Effector memory CD4-positive, alpha-beta T cell (primary cell): ENCODE measurements around the gene CYB5R2.

ENCODE experiments used
- DNase-seq, 3 donors: peaks; one replicate each; pipeline ENCODE4 v3.0.0-alpha.2; 2020
- H3K27ac ChIP-seq: 2 replicates; pipeline ENCODE4 v1.7.0; 2013; ENCODE audit warnings: mild to moderate bottlenecking, low read length, moderate library complexity; ENCODE audit not compliant: insufficient read depth, poor library complexity, severe bottlenecking
- H3K27me3 ChIP-seq: replicated peaks from 2 replicates; pipeline ENCODE4 v1.7.0; 2013; ENCODE audit warnings: mild to moderate bottlenecking, low read length; ENCODE audit not compliant: insufficient read depth, control insufficient read depth, poor library complexity, severe bottlenecking
- H3K36me3 ChIP-seq: 2 replicates; pipeline ENCODE4 v1.7.0; 2013; ENCODE audit warnings: mild to moderate bottlenecking, low read length, moderate library complexity; ENCODE audit not compliant: control insufficient read depth, insufficient read depth
- H3K4me1 ChIP-seq: 2 replicates; pipeline ENCODE4 v1.7.0; 2013; ENCODE audit warnings: low read length, mild to moderate bottlenecking; ENCODE audit not compliant: control insufficient read depth, insufficient read depth, poor library complexity, severe bottlenecking
- H3K4me3 ChIP-seq: 2 replicates; pipeline ENCODE4 v1.7.0; 2013; ENCODE audit warnings: low read length, low read depth, mild to moderate bottlenecking; ENCODE audit not compliant: insufficient read depth, poor library complexity, severe bottlenecking
- H3K9me3 ChIP-seq: 2 replicates; pipeline ENCODE4 v1.7.0; 2013; ENCODE audit warnings: mild to moderate bottlenecking, low read length, moderate library complexity; ENCODE audit not compliant: control insufficient read depth

Gene CYB5R2

DNA sequence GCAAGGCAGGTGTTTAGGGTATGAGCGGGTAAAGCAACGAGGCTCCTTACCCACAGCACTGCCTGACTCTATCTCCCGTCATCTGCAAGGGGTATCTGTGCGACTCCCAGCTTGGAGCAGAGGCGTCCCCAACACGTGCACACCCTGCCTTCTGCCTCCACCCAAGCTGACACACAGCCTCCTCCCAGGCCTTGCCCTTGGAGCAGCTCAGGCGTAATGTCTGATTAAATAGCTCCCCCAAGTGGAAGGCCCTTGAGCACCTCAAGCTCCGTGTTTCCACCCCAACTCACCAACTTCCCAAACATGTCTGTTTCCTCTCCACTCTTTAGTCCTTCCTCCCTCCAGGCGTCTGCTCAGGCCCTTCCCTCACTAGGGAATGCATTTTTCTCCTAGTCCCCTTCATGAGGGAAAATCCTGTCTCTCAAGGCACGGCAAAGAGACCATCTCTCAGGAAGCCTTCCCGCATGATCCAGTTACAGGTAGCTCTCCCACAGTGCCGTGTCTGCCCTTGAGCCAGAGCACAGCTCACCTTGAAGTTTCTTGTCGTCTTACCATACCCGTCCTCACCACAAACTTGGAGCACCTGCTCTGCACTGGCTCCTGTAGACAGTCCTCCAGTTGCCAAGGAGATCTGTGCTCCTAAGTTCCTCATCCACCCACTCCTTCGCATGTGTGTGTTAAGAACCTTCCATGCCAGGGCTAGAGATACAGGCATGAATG lies 15.8 kb downstream of the CYB5R2 start:
- Histone ChIP-seq H3K9me3 (no peaks in the 10 kb centered on the region), H3K27me3 (no peaks in the 10 kb centered on the region), H3K27ac (no peak overlapping the region), H3K4me3 (no peak overlapping the region), H3K36me3 (peaks cover 10% of the 10 kb centered on the region), H3K4me1 (no peaks in the 10 kb centered on the region)
- DNase-seq, result no peak

DNA sequence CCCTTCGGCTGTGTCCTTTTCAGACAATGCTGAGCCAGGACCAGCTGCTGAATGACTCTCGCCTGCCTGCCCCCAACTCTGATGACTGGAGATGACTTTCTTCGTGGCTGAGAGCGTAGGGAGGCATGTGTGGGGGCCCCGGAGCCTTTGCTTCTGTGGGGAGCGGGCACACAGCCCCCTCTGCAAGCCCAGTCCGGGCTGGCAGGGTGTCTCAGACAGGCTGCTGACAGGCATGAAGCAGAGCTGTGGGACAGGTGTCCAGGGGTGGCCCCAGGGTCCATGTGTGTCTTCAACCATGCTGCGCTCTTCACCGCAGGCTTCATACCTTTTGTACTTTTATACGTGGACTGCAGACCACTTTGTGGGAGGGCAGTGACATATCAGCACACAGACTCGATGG lies 16.6 kb downstream of the CYB5R2 start:
- Histone ChIP-seq H3K27me3 (no peaks in the 10 kb centered on the region), H3K4me1 (no peaks in the 10 kb centered on the region), H3K36me3 (peaks cover 10% of the 10 kb centered on the region), H3K9me3 (no peaks in the 10 kb centered on the region), H3K27ac (no peak overlapping the region), H3K4me3 (no peak overlapping the region)
- no peak for DNase-seq

DNA sequence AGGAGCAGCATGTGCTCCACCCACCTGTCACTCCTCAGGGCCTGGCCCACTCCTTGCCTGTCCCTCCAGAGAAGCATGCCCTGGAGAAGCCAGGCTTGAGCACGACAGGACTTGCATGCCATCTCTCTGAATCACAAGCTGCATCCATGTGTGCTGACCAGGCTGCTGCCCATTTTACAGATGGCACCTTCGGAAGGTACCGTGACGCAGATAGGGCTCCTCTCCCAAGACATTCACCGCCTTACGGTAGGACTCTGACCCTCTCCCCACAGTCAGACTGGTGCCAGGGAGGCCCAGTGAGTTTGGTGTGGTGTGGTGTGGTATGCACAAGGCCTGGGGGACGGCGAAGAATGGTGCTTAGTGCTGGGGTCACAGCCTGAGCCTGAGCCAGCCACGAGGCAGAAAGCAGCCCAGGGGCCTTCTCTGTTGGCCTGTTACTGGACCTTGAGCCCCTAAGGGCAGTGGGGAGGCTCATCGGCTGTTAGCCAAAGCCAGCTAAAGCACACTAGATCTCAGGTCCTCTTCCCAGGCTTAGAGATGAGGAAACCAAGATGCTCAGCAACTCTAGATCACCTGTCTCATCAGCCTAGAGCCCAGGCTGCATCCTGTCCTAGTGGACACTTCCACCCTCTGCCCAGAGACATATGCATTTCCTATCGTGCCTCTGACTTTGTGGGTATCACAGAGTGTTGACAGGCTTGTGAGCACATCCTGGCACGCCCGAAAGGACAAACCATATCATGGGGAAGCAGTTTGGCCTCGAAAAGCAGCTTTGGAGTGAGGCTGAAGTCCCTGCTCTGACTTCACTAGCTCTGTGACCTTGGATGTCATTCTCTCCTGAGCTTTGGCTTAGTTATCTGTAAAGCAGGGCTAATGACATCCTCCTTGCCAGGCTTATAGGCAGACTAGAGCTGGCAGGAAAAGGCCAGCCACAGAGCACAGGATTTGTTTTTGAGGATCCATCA lies 17.8 kb downstream of the CYB5R2 start:
- no peak overlapping the region for H3K27ac ChIP-seq
- no peak overlapping the region for H3K4me3 ChIP-seq
- peaks cover 10% of the 10 kb centered on the region for H3K36me3 ChIP-seq
- H3K9me3 ChIP-seq, result no peaks in the 10 kb centered on the region
- no peaks in the 10 kb centered on the region for H3K4me1 ChIP-seq
- no peaks in the 10 kb centered on the region for H3K27me3 ChIP-seq
- DNase-seq, result no peak

DNA sequence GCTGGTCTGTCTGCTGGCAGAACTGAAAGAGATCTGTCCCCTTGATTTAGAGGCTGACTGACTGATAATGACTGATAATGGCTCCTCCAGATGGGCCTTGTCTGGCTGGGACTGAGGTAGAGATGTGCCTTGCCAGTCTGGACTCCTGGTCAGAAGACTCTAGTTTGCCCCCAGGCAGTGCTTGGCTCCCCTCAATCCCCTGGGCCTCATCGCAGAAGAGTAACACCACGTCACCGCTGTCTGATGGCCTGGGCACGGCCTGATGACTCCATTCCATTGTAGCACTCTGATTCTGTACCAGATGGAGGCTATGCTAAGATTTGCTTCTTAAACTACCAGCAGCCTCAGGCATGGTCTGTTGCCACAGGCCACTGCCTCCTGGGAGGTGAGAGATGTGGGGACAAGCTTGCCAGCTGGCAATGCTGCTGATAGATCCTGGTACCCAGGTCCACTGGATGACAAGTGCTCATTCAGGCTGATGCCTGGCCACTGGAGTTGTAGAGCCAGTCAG lies 19.1 kb downstream of the CYB5R2 start:
- H3K9me3 ChIP-seq, result no peaks in the 10 kb centered on the region
- no peak overlapping the region for H3K4me3 ChIP-seq
- no peaks in the 10 kb centered on the region for H3K27me3 ChIP-seq
- no peak overlapping the region for H3K27ac ChIP-seq
- H3K36me3 ChIP-seq, result peaks cover 15% of the 10 kb centered on the region
- DNase-seq, result no peak
- H3K4me1 ChIP-seq, result no peaks in the 10 kb centered on the region

DNA sequence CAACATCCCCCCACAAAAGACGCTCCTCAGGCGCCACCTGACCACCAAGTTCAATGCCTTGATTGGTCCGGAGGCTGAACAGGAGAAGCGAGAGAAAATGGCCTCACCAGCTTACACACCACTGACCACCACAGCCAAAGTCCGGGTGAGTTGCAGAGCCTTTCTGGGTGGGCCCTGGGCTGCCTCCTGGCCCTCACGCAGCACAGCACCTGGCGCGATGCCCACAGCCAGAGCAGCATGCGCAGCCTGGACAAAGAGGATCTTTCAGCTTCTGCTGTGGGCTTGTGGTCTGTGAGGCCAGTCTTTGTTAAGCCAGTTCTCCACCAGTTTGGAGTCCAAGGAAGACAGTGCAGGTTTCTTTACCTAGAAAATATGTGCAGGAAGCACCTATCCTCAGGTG lies 21.6 kb downstream of the CYB5R2 start:
- Histone ChIP-seq H3K27me3 (no peaks in the 10 kb centered on the region), H3K36me3 (peaks cover 28% of the 10 kb centered on the region), H3K9me3 (no peaks in the 10 kb centered on the region), H3K27ac (no peak overlapping the region), H3K4me3 (no peak overlapping the region), H3K4me1 (no peaks in the 10 kb centered on the region)
- no peak for DNase-seq

DNA sequence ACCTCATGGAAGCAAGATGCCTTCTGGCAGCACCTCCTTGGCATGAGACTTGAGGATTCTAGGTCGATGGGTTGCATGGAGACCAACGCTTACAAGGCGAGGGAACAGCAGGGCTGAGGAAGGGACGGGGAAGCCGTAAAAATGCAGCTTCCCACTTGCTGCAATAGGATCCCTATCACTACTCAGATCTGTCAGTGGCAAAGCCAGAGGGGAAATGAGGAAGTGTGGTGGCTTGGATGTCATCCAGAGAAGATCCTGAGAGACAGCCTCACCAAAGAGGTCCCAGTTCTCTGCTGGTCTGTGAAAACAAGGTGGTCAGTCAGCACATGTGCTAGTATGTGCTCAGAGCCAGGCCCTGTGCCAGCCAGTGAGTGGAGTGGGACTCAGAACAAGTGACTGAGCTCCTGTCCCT lies 22.2 kb downstream of the CYB5R2 start:
- H3K27me3 ChIP-seq, result no peaks in the 10 kb centered on the region
- peaks cover 28% of the 10 kb centered on the region for H3K36me3 ChIP-seq
- H3K9me3 ChIP-seq, result no peaks in the 10 kb centered on the region
- no peak overlapping the region for H3K27ac ChIP-seq
- DNase-seq, result no peak
- H3K4me1 ChIP-seq, result no peaks in the 10 kb centered on the region
- H3K4me3 ChIP-seq, result no peak overlapping the region

DNA sequence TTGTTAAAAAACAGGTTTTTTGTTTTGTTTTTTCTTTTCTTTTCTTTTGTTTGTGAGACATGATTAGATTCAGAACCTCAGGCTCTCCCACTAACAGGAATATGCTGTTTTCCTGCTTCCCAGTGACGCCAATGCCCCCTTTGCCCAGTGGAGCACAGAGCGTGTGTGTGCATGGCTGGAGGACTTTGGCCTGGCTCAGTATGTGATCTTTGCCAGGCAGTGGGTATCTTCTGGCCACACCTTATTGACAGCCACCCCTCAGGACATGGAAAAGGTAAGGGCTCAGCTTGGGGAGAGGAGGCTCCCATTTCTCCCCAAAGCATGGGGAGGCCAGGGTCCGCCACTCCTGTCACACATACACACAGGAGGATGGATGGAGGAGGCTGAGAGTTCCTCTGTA lies 25.0 kb downstream of the CYB5R2 start:
- no peak overlapping the region for H3K4me3 ChIP-seq
- H3K9me3 ChIP-seq, result no peaks in the 10 kb centered on the region
- H3K27ac ChIP-seq, result no peak overlapping the region
- no peaks in the 10 kb centered on the region for H3K4me1 ChIP-seq
- H3K27me3 ChIP-seq, result no peaks in the 10 kb centered on the region
- peaks cover 20% of the 10 kb centered on the region for H3K36me3 ChIP-seq
- DNase-seq, result no peak

DNA sequence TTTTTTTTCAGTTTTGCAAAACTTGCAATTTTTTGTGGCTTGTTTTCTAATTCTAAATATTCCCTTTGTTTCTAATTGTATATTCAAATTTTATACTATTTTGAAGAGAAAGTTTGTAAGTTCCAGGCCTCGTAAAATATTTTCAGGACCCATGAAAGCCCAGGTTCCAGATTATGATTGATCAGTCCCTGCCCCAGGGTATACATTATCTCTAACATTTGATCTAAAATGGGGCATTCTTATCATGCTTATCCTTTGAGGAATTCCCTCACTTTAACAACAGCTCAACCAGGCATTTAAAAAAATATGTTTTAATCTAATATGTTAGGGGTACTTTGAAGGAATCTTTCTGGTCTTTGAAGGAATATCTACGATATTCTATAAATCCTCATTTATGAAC lies 26.4 kb downstream of the CYB5R2 start:
- Histone ChIP-seq H3K36me3 (peaks cover 18% of the 10 kb centered on the region), H3K27ac (no peak overlapping the region), H3K27me3 (no peaks in the 10 kb centered on the region), H3K4me1 (no peaks in the 10 kb centered on the region), H3K9me3 (no peaks in the 10 kb centered on the region), H3K4me3 (no peak overlapping the region)
- no peak for DNase-seq

DNA sequence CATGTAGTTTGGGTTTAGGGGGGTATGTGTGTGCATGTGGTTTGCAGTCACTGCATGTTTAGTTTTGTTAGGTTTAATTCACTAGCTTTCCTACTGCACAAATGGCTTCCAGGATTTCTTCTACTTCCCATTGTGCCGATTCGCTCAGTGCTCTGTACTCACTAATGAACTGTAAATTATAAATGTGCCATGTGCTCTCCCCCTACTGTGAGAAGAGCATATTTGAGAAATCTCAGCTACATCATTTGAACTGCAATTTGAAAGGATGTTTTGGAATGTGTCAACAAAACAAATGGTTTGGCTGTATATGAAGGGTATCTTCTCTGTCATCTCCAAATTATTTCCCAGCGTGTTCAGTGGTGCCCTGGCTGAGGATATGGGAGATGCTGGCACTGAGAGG lies 28.1 kb downstream of the CYB5R2 start:
- no peaks in the 10 kb centered on the region for H3K4me1 ChIP-seq
- no peaks in the 10 kb centered on the region for H3K27me3 ChIP-seq
- peaks cover 18% of the 10 kb centered on the region for H3K36me3 ChIP-seq
- DNase-seq, result no peak
- no peak overlapping the region for H3K27ac ChIP-seq
- no peak overlapping the region for H3K4me3 ChIP-seq
- no peaks in the 10 kb centered on the region for H3K9me3 ChIP-seq

DNA sequence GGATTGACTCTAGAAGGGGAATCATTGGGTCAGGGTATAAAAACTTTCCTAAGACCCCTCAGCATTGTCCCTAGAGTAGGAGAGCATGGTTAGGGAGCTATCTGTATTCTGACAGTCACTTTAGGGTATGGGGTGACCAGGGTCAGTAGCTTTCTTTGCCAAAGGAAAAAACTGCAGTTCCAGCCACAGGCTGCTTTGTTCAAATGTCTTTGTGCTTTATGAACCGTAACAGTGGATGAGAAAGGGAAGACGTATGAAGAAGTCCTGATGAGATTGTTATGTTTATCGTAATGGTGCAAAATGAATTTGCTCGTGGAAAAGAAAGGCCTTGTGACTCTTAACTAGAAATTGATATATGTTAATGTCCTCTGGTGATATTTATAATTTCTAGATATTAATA lies 30.0 kb downstream of the CYB5R2 start:
- H3K36me3 ChIP-seq, result peaks cover 3% of the 10 kb centered on the region
- no peaks in the 10 kb centered on the region for H3K4me1 ChIP-seq
- H3K27ac ChIP-seq, result no peak overlapping the region
- DNase-seq, result no peak
- H3K9me3 ChIP-seq, result no peaks in the 10 kb centered on the region
- no peaks in the 10 kb centered on the region for H3K27me3 ChIP-seq
- H3K4me3 ChIP-seq, result no peak overlapping the region
